Measurements from ENCODE around the gene E2F2. TPM values are rescaled to one million over a fixed set of nuclear protein-coding genes. Genes with fewer than 3 reads are reported as not detected.

E2F2 gene
- total and polyA plus RNA-seq, 2 of the 13 experiments (the other 11 are each of a cell fraction or from before 2014, with no cell fraction given), result 0.65 to 6.6 TPM

GRCh38 chr1:23526329-23527041 is 4.5 kb downstream of the E2F2 start:
- in situ Hi-C loops (cut with HindIII; ENCODE audit: extremely low pct_ligation_motif_present, low pct_unique_long_range_greater_than_20kb) (no loop called here), intact Hi-C loops (cut with micrococcal nuclease; ENCODE audit: unreplicated experiment) (loop anchor here (1.0 kb wide), 1 partner anchor 9 kb away; no protein-coding TSS in a partner anchor)
- no peak for DNase-seq (ENCODE audit: low spot score)
- TF ChIP-seq ZNF547 (CRISPR knock-in tag; IDR thresholded peaks at IDR 0.05) (no peak), ZBTB25 (CRISPR knock-in tag; IDR thresholded peaks at IDR 0.05) (no peak), FOXO4 (CRISPR knock-in tag; conservative IDR thresholded peaks at IDR 0.05) (no peak)
- TF ChIP-seq, protein P1, sequence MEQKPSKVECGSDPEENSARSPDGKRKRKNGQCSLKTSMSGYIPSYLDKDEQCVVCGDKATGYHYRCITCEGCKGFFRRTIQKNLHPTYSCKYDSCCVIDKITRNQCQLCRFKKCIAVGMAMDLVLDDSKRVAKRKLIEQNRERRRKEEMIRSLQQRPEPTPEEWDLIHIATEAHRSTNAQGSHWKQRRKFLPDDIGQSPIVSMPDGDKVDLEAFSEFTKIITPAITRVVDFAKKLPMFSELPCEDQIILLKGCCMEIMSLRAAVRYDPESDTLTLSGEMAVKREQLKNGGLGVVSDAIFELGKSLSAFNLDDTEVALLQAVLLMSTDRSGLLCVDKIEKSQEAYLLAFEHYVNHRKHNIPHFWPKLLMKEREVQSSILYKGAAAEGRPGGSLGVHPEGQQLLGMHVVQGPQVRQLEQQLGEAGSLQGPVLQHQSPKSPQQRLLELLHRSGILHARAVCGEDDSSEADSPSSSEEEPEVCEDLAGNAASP (CRISPR knock-in tag; IDR thresholded peaks at IDR 0.05; ENCODE audit: borderline replicate concordance), result no peak
- H3K4me1 ChIP-seq (ENCODE audit: insufficient read depth, low read length), result peaks cover 44% of the 10 kb centered on the region
- H3K27me3 ChIP-seq (ENCODE audit: control insufficient read depth in 1 of 2, insufficient read depth in 2 of 2, low read length in 2 of 2), result no peaks in the 10 kb centered on the region
- no peak for ATAC-seq
- ChIA-PET CTCF (ENCODE audit: low intra/inter-chr PET ratio, low total read pairs) (no interaction called here), POLR2A (no interaction called here)
- H4K20me1 ChIP-seq (ENCODE audit: insufficient read depth, low read length), result no peaks in the 10 kb centered on the region
- no peak overlapping the region for H3K4me3 ChIP-seq (replicated peaks in 1 of 3; ENCODE audit: insufficient read depth in 1 of 3, low read depth in 2 of 3, low read length in 3 of 3)
- H2AFZ ChIP-seq (ENCODE audit: low read length), result no peak overlapping the region
- no peak overlapping the region for H3K27ac ChIP-seq (ENCODE audit: extremely low read length, insufficient read depth, low read length)
- no peak overlapping the region for H3K4me2 ChIP-seq (ENCODE audit: low read depth, low read length)
- H3K79me2 ChIP-seq (ENCODE audit: insufficient read depth, low read length), result no peaks in the 10 kb centered on the region
- WGBS (ENCODE audit: low lambda C conversion rate), result 96% methylated on average over 4 of the region's 8 CpGs
- no TSS peak for BruUV-seq (replicated peaks)
- peaks cover 0 to 8% of the 10 kb centered on the region in 2 experiments; a peak in 2 of 5 replicates for H3K36me3 ChIP-seq (replicated peaks in 1 of 2; ENCODE audit: control insufficient read depth in 1 of 2, insufficient read depth in 2 of 2, low read length in 2 of 2)
- no peak overlapping the region for H3K9ac ChIP-seq (ENCODE audit: insufficient read depth, low read depth, low read length)
- no peak for FAIRE-seq
- no peaks in the 10 kb centered on the region for H3K9me3 ChIP-seq (ENCODE audit: low read length)

Measured in HepG2 (cell line).